ENCODE data around the gene CNST. TPM values are rescaled to one million over a fixed set of nuclear protein-coding genes. Genes with fewer than 3 reads are reported as not detected.

The CNST gene
- total RNA-seq, 1 donor from 2014 or later = 14.6 TPM

Other genes with a start within 250 kb of the CNST start
- gene SMYD3, start 59.2 kb upstream of the CNST start, total RNA-seq (ENCODE audit: unreplicated experiment) = 35.4 TPM
- 9.5 TPM for gene TFB2M, start 195 bp upstream of the CNST start, total RNA-seq (ENCODE audit: unreplicated experiment)
- gene SCCPDH, start 158.0 kb downstream of the CNST start, total RNA-seq (ENCODE audit: unreplicated experiment) = 19.5 TPM